HuH-7.5 (cell line): ENCODE data around the gene MAGEA3.
"Not testable (repeated sequence)": the region's sequence is repeated elsewhere in the genome, so short reads cannot be mapped to it uniquely, and the experiment has no call there.

Experiments
- DNase-seq: peaks from one replicate; pipeline ENCODE4 v3.0.0; 2011; ENCODE audit warnings: low spot score

Gene MAGEA3, protein sequence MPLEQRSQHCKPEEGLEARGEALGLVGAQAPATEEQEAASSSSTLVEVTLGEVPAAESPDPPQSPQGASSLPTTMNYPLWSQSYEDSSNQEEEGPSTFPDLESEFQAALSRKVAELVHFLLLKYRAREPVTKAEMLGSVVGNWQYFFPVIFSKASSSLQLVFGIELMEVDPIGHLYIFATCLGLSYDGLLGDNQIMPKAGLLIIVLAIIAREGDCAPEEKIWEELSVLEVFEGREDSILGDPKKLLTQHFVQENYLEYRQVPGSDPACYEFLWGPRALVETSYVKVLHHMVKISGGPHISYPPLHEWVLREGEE

DNA sequence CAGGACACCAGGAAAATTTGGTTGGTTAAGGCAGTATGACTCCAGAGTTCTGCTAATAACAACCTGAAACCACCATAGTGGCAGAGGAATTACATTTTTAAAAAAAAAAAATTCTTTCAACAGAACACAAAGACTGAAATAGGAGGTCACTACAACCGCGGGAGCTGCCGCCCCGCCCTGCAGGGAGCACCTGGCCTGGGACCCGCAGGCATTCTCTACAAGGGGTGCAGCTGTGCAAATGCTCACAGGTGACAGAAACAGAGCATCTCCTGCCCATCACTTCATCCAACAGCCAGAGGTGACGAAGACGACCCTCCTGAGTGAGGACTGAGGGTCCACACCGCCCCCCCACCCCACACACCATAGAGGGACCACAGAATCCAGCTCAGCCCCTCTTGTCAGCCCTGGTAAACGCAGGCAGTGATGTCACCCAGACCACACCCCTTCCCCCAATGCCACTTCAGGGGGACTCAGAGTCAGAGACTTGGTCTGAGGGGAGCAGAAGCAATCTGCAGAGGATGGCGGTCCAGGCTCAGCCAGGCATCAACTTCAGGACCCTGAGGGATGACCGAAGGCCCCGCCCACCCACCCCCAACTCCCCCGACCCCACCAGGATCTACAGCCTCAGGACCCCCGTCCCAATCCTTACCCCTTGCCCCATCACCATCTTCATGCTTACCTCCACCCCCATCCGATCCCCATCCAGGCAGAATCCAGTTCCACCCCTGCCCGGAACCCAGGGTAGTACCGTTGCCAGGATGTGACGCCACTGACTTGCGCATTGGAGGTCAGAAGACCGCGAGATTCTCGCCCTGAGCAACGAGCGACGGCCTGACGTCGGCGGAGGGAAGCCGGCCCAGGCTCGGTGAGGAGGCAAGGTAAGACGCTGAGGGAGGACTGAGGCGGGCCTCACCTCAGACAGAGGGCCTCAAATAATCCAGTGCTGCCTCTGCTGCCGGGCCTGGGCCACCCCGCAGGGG, at the start of gene MAGEA3:
MAGEA3 (plus strand) TSS at position 843 of the 980 bp plus-strand sequence. CDS start 2,039 bp downstream, outside the sequence.
- not testable (repeated sequence) for DNase-seq

DNA sequence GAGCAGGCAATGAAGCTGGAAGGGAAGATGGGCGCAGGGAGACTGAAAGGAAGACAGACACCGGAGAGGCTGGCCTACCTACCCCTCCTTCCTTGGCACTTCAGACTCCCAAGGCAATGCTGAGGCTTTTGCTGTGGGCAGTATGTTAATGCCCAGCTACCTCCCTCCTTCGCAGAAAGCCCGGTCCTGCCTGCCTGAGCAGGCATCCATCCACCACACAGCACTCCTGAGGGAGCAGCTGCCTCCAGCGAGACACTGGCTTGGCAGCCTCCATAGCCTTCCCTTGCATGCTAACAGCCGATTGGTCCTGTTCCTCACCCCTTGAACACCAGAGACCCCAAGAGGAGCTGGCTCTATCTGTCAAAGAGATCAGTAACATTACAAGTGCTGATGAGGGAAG, 46.5 kb upstream of the MAGEA3 start:
- DNase-seq = no peak

DNA sequence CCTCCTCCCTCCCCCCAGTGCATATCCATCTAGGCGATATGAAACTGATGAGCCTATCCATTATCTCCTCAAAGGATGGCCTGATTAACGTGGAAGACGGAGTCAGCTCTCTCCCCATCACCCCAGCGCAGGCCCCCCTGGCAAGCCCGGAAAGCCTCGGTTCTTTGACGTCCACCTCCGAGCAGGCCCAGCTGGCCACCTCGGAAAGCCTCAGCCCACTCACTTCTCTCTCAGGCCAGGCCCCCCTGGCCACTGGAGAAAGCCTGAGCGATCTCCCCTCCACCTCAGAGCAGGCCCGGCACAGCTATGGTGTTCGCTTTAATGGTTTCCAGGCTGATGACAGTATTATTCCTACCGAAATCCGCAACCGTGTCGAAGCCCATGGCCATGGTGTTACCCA, 46.1 kb upstream of the MAGEA3 start:
- no peak for DNase-seq

DNA sequence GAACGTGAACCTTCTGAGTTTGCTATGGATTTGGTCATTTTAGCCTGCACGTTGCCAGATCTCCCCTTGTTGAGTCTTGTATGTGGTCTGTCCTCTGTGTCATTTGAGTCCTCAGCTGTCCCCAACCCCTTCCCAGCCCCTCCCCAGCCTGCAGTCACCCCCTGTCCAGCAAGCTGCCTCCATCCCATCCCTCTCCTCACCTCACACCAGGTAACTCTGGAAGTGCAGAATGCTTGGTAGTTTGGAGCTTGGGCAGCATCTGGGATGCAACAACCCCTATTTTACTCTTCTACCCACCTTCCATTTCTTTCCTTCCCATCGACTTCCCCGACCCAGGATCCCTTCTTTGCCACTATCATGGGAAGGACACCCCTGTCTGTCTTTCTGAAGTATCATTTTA, 42.5 kb upstream of the MAGEA3 start:
- no peak for DNase-seq

DNA sequence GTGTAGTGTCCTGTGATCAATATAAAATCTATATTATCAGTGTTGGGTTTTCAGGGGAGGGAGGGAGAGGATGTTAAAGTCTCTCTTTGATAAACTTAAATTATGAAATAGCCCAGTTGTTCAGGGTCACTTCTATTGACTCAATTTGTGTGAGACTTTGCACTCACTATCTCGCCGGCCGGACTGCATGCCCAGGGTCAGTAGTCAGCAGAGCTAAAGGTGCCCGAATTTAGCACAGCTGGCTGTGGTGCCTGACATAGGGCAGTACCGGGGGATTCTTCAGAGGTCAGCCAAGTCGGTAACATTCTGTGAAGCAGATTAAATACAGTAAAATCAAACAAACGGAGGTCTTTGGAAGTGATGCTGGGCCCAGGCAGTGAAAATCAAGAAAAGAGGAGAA, 41.7 kb upstream of the MAGEA3 start:
- no peak for DNase-seq

DNA sequence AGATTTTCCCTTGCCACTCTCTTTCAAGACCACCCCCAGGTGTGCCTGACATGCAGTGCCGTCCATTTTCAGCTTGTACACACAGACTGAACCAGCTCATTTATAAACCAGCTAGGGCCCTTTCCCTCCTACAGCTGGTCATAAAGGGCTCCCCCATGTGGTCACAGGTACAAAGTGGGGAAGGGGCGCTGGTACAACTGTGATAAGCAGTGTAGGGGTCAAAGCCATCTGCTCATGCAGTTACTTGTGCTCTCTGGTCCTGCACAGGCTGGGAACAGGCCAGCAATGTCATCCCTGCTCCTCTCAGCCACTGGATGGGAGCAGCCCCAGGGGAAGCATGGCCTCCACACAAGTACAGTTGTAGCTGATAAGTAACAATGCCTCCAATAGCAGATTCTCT, 40.3 kb upstream of the MAGEA3 start:
- no peak for DNase-seq

DNA sequence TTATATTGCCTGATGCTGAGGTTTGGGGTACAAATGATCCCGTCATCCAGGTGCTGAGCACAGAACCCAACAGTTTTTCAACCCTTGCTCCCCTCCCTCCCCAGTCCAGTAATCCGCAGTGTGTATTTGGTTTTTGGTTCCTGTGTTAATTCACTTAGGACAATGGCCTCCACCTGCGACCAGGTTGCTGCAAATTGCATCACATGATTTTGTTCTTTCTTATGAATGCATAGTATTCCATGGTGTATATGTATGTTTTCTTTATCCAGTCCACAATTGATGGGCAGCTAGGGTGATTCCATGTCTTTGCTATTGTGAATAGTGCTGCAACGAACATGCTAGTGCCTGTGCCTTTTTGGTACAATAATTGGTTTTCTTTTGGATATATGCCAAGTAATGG, 35.5 kb upstream of the MAGEA3 start:
- DNase-seq = no peak

DNA sequence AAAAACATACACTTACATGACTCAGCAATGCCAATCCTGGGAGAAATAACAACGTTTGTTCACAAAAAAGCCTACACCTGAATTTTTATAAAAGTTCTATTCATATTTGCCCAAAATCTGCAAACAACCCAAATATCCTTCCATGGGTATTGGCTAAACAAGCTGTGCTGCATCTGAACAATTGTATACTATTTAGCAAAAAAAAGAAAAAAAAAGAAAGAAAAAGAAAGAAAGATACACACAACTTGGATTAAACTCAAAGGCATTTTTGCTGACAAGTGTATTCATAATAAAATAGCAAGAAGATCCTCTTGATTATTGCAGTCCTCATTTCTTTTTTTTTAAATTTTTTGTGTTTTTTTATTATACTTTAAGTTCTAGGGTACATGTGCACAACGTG, 24.5 kb upstream of the MAGEA3 start:
- DNase-seq = no peak

DNA sequence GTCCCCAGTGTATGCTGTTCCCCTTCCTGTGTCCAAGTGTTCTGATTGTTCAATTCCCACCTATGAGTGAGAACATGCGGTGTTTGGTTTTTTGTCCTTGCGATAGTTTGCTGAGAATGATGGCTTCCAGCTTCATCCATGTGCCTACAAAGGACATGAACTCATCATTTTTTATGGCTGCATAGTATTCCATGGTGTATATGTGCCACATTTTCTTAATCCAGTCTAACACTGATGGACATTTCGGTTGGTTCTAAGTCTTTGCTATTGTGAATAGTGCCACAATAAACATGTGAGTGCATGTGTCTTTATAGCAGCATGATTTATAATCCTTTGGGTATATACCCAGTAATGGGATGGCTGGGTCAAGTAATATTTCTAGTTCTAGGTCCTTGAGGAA, 23.9 kb upstream of the MAGEA3 start:
- not testable (repeated sequence) for DNase-seq

DNA sequence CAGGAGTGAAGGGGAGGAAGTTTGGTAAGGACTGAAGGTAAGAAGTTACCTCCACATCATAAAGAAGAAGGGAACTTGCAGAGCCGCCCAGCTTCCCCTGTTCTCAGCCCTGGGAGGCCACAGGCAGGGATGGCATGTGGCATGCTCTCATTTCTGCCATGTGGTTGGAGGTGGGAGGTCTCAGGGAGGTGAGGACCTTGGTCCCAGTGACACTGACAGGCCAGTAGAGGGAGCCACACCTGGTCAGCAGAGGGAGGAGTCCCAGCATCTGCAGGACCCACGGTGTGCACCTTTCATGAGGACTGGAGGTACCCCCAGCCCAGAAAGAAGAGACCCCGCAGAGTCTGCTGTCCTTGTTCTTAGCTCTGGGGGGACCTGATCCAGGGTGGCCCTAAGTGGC, 17.6 kb upstream of the MAGEA3 start:
- not testable (repeated sequence) for DNase-seq

DNA sequence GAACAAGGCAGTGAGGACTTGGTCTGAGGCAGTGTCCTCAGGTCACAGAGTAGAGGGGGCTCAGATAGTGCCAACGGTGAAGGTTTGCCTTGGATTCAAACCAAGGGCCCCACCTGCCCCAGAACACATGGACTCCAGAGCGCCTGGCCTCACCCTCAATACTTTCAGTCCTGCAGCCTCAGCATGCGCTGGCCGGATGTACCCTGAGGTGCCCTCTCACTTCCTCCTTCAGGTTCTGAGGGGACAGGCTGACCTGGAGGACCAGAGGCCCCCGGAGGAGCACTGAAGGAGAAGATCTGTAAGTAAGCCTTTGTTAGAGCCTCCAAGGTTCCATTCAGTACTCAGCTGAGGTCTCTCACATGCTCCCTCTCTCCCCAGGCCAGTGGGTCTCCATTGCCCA, 1.8 kb downstream of the MAGEA3 start:
- DNase-seq = not testable (repeated sequence)

DNA sequence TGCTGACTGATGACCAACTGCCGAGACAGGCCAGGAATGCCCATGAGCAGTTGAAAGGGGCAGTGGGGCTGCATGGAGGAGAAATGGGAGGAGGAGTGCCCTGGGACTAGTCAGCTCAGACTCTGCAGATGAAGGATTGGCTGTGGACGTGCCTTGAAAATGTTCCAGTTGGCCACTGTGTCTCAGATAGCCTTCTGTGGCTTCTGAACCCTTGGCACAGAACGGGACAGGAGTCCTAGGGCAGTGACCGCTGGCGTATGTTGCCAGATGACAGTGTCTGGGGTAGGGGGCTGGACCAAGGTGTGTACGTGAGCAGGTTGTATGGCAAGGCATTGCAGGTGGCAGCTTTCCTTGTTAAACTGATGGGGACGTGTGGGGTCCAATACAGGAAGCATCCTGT, 7.9 kb downstream of the MAGEA3 start:
- not testable (repeated sequence) for DNase-seq

DNA sequence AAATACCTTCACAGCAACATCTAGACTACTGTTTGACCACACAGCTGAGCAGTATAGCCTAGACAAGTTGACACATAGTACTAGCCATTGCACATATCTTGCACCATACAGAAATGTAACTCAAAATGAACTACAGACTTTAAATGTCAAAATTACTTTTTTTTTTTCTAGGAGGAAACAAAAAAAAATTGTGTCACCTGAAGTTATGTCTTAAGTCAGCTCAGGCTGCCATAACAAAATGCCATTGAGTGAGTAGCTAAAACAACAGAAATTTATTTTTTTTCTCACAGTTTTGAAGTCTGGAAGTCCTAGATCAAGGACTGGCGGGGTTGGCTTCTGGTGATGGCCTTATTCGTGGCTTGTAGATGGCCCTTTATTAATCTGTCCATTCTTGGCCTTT, 10.6 kb downstream of the MAGEA3 start, which contains the start of gene CSAG2:
CSAG2 (minus strand) TSS at position 101 of the 400 bp plus-strand sequence. CDS start 161 bp downstream, outside the sequence.
- not testable (repeated sequence) for DNase-seq

DNA sequence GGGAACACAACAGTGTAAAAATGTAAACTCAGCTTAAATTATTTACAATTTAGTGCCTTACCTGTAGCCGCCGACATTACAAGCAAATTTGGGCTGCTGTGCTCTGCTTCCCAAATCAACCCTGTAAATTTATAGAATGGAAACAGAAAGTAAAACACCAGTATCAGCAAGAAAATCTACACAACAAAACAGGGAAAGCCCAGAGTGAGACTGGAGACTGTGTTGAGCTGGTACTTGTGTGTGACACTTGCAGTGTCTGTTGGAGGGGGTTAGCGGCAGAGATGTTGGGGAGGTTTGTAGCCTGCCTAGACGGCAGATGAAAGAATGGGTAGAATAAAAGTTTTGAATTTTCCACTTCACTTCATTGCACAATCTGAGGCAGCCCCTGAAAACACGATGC, 14.6 kb downstream of the MAGEA3 start:
- not testable (repeated sequence) for DNase-seq

DNA sequence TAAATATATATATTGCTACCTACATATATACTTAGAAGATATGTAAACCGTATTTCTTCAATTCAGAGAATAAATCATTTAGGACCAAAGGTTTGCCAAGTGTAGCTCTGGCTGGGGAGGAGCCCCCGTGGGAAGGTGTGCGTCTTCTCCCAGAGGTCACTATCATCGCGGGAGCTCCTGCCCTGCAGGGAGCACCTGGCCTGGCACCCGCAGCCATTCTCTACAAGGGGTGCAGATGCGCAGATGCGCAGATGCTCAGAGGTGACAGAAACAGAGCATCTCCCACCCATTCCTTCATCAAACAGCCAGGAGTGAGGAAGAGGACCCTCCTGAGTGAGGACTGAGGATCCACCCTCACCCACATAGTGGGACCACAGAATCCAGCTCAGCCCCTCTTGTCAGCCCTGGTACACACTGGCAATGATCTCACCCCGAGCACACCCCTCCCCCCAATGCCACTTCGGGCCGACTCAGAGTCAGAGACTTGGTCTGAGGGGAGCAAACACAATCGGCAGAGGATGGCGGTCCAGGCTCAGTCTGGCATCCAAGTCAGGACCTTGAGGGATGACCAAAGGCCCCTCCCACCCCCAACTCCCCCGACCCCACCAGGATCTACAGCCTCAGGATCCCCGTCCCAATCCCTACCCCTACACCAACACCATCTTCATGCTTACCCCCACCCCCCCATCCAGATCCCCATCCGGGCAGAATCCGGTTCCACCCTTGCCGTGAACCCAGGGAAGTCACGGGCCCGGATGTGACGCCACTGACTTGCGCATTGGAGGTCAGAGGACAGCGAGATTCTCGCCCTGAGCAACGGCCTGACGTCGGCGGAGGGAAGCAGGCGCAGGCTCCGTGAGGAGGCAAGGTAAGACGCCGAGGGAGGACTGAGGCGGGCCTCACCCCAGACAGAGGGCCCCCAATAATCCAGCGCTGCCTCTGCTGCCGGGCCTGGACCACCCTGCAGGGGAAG, 15.5 kb downstream of the MAGEA3 start, which contains the start of gene MAGEA2B:
MAGEA2B (plus strand) TSS at position 814 of the 973 bp plus-strand sequence. CDS start 2,479 bp downstream, outside the sequence.
- DNase-seq = not testable (repeated sequence)

DNA sequence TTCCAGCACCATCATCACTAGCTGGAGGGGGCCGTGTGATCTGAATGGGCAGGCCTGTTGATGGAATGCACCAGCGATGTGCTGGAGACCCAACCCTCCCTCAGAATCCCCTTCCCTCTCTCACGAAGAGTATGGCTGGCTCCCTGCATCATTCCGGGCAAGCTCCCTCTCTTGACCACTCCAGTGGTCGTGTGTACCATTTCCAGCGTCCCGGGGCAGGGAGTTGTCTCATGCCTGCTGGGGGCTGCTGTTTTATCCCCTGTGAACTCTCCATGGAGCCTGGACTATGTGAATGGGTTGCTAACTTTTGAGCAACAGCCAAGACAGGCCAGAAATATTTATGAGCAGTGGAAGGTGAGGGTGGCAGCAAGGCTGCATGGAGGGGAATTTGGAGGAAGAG, 26.8 kb downstream of the MAGEA3 start:
- DNase-seq = no peak

DNA sequence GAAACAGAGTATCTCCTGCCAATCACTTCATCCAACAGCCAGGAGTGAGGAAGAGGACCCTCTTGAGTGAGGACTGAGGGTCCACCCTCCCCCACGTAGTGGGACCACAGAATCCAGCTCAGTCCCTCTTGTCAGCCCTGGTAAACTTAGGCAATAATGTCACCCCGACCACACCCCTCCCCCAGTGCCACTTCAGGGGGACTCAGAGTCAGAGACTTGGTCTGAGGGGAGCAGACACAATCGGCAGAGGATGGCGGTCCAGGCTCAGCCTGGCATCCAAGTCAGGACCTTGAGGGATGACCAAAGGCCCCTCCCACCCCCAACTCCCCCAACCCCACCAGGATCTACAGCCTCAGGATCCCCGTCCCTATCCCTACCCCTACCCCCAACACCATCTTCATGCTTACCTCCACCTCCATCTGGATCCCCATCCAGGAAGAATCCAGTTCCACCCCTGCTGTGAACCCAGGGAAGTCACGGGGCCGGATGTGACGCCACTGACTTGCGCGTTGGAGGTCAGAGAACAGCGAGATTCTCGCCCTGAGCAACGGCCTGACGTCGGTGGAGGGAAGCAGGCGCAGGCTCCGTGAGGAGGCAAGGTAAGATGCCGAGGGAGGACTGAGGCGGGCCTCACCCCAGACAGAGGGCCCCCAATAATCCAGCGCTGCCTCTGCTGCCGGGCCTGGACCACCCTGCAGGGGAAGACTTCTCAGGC, 34.8 kb downstream of the MAGEA3 start, which contains the start of the genes CSAG1 and MAGEA12:
CSAG1 (minus strand) TSS at position 461 of the 715 bp plus-strand sequence. CDS start 1,261 bp downstream, outside the sequence.
MAGEA12 (plus strand) TSS at position 497 of the 715 bp plus-strand sequence. CDS start 2,405 bp downstream, outside the sequence.
- DNase-seq = no peak

DNA sequence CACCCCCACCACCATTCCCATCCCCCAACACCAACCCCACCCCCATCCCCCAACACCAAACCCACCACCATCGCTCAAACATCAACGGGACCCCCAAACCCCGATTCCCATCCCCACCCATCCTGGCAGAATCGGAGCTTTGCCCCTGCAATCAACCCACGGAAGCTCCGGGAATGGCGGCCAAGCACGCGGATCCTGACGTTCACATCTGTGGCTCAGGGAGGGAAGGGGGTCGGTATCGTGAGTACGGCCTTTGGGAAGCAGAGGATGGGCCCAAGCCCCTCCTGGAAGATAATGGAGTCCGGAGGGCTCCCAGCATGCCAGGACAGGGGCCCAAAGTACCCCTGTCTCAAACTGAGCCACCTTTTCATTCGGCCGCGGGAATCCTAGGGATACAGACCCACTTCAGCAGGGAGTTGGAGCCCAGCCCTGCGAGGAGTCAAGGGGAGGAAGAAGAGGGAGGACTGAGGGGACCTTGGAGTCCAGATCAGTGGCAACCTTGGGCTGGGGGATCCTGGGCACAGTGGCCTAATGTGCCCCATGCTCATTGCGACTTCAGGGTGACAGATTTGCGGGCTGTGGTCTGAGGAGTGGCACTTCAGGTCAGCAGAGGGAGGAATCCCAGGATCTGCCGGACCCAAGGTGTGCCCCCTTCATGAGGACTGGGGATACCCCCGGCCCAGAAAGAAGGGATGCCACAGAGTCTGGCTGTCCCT, 35.7 kb downstream of the MAGEA3 start:
- DNase-seq = not testable (repeated sequence)

DNA sequence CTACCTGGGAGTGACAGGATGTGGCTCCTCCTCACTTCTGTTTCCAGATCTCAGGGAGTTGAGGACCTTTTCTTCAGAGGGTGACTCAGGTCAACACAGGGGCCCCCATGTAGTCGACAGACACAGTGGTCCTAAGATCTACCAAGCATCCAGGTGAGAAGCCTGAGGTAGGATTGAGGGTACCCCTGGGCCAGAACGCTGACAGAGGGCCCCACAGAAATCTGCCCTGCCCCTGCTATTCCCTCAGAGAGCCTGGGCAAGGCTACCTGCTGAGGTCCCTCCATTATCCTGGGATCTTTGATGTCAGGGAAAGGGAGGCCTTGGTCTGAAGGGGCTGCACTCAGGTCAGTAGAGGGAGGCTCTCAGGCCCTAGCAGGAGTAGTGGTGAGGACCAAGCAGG, 36.5 kb downstream of the MAGEA3 start:
- no peak for DNase-seq
